NCI-H2107 treated with DMSO at 0.1 percent for 48 hours (cell line): Measurements from ENCODE around the gene QKI.
"Not testable (repeated sequence)": the region's sequence is repeated elsewhere in the genome, so short reads cannot be mapped to it uniquely, and the experiment has no call there.

ENCODE experiments used
- DNase-seq: peaks from one replicate; lab custom pipeline; 2025; ENCODE audit not compliant: unreplicated experiment; lab: John Stamatoyannopoulos, UW

QKI gene

DNA sequence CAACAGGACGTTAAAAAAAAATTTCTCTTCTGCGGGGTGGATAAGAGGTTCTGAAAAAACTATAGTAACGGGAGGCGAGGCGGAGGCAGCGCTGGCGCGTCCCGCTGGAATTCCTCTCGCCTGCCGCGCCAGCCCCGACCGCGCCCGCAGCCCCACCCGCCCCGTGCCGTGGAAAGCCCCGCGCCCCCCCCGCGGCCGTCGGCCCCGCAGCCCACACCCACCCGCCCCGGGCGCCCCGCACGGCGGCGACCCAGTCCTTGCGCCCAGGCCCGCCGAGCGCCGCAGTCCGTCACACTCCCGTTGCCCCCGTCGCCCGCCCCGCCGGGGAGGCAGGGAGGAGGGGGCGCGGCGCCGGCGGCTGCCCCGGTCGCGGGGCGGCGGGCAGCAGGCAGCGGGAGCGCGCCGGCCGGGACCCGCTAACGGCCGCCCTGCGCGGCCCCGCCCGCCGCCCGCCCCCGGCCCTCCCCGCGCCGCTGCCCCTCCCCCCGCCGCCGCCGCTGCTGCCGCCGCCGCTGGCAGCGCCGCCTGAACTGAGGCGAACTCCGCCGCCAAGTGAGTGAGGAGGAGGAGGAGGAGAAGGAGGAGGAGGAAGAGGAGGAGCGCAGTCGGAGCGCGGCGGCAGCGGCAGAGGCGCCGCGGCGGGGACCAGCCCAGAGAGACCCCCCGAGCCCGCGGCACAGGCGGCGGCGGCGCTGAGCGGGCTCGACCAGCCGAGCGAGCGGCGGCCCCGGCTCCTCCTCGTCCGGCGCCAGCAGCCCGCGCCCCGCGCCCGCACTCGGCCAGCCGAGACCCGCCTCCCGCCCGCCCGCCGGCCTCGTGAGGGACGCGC is at the start of gene QKI:
Gene QKI (plus strand): TSS at position 602 of the 829 bp plus-strand sequence. CDS start 476 bp downstream, outside the sequence.
- peak; percentile 18 for DNase-seq

DNA sequence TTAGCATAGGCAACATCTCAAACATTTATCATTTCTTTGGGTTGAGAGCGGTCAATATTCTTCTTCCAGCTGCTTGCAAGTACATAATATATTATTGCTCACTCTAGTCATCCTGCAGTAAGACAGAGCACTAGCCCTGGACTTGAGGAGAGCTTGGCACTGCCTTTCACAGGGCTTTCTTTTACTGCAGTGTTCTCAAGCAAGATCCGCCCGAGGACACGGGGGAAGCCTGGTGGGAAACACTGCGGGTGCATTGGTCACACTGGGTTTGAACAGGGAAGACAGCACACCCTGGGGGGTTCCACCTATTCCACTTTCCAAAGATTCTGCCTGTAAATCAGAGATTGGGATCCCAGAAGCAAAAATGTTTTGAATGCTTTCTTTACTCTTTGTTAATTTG is 48.2 kb upstream of the QKI start:
- no peak for DNase-seq

DNA sequence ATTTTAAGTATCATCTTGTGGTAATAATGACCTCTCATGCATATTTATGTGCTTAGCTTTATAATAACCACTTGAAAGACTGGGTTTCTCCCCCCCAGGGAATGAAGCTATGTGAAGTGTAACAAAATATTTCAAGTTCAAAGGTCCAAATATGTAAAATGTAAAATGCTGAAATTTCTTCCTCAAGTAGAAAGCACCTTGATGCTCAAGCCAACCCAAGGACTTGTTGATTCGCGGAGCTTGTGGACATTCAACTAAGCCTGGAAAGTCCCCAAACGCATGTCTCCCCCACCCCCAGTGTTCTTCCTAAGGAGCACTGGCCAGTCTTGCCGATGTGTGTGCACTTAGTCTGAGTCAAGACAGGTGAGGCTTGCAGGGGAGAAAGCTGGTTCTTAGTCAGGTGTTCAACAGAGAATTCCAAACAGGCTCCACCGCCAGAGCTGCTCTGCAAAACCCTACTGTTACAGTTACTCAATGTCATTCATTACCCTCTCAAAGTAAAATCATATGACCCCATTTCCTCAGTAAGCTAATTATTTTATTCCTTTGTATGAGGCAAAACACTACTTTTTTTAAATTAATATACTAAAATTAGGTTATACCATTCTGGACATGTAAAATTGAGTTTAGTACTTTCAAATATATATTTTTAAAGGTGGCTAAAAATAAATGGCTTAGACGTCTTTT is 46.9 kb upstream of the QKI start:
- no peak for DNase-seq

DNA sequence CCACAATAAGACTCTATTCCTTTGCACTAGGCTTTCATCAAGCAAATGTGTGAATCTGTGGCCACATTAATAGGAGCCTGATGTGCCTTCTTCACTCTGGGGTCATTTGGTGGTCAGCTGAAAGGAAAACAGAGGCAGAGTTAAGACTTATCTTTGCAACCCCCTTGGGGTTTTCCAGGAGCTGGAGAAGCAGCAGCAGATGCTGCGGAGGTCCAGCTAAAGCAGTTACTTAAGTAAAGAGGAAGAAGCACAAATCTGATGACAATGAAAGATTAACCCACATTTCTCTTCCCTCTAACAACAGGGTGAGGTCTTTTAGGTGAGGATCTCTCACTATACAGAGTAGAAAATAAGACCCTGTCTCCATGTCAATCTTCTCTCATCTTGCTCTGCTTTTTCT is 45.4 kb upstream of the QKI start:
- DNase-seq = no peak

DNA sequence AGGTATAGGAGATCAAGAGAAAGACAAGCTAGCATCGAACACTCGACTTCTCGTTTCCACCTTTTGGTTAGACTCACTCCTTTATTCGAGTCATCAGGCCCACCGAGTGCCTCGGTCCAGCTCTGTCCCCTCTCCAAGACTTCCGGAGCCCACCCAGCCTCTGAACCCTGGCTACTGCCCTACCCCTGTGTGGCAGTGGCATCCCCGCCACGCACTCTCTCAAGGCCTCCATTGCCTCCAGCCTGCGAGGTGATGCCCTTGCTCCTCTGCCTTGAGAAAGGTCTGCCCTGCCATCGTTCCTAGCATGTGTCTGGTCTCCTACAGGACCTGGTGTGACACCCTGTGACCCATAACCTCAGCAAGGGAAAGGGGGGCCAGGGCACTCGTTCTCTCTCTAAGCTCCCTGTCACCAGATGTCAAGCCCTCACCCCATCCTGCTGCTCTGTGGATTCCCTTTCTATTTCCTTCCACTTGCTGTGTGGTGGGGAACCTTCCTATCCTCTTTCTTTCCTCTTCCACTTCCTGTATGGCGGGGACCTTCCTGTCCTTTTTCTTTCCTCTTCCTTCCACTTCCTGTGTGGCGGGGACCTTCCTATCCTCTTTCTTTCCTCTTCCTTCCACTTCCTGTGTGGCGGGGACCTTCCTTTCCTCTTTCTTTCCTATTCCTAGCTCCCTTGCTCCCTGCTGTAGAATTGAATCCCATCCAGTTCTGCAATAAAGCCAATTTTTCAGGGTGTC is 44.7 kb upstream of the QKI start:
- DNase-seq = no peak

DNA sequence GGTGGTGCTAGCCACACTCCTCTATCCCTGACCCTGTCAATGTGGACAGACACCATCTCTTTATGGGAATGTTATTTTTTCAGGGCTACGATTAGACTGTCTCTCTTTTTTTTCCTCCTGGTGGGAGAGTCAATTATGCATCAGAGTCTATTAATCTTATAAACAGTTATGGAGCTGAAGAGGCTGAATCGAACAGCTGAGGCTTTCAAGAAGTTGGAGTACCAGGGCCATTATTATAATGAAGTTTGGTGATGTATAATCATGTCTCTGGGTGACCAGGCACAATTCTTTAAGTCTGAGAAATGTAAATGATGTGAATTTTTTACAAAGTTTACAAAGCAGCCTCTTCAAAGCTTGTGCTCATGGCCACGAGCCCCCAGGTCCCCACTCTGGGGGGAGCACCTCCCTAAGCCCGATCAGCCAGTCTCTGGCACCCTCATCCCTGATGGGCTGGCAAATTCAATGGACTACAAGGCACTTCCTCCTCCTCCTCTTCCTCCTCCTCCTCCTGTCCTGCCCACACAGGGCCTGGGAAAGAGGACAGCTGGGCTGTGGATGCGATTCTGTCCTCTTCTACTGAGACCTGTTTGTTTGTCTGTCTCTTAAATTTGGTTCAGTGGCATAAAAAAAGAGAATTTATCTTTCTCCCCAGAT is 43.9 kb upstream of the QKI start:
- DNase-seq = no peak

DNA sequence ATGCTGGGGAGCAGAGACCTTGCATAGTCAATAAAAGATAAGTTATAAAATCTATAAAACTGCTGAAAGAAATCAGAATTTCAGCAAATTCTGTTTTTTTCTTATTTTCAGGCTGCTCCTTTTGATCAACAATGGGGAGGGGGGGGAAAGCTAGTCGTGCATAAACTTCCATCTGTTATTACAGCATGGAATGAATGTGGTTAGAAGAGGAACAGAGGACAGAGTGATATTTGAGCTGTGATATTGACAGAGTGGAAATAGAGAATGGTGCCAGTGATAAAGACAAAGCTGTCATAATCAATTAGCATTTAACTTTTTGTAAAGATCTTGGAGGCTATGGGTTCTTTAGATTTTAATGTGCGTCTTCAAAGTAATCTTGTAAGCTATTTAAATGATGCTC is 43.4 kb upstream of the QKI start:
- no peak for DNase-seq

DNA sequence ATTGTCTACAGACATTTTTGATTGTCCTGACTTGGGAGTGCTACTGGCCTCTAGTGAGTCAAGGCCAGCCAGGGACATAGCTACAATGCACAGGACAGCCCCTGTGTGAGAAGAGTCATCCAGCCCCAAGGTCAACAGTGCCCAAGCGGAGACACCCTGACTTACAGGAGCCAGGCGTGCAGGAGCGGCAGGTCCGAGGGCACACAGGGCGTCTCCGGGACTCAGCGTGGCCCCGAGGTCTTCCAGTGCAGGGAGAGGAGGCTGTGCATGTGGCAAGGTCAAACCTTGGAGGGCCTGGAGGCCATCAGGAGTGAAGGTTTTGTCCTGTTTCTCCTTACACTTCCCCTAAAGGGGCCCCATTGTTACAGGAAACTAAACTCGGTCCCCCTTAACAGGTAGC is 41.3 kb upstream of the QKI start:
- no peak for DNase-seq

DNA sequence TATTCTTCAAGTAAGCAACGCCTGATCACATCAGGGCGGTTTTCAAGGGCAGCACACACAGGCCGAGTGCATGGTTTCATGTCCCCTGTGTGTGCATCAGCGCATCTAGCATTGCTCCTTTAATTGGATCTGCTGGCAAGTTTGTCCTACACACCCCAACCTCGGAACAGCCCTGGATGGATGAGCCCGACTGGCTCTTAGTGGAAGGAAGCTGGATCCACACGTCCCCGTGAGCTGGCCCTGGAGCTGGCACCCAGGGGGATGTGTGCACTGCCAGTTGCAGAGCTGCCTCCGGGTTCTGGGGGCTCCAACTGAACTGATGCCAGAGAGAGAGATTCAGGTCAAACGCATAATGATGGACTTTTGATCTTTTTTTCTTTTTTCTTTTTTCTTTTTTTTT is 39.2 kb upstream of the QKI start:
- DNase-seq = no peak

DNA sequence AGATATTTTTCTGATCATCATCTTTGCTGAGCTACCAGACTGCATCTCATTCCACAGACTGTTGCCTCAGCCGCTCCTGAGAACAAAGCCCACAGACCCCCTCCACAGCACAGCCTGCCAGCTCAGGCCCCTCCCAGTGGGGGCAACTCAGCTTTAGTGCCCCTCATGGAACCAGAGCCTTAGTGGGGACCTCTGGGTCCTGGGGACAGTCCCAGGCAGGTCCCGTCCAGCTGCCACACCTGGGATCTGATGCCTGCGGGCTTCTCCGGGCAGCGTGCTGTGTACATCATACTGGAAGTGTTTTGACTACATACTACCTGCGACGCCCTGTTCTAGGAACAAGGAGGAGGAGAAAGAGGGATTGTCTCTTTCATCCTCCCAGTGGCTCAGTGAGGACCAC is 38.3 kb upstream of the QKI start:
- no peak for DNase-seq

DNA sequence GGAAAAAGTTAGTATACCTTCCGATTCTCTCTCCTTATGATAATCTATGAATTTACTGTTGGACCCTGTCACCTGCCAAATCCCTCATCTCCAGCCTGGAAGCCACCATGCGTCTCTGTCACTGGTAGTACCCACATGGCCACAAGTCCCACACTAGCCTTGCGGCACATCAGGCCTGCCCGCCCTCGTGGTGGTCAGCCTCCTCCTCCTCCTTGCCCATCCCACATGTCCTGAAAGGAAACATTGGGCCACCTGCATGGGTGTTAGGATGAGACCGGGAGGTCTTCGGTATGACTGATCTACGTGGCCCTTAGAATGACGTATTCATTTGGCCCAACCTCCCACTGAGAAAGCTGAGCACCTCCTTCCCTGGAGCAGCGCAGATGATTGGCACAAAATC is 37.0 kb upstream of the QKI start:
- DNase-seq = no peak

DNA sequence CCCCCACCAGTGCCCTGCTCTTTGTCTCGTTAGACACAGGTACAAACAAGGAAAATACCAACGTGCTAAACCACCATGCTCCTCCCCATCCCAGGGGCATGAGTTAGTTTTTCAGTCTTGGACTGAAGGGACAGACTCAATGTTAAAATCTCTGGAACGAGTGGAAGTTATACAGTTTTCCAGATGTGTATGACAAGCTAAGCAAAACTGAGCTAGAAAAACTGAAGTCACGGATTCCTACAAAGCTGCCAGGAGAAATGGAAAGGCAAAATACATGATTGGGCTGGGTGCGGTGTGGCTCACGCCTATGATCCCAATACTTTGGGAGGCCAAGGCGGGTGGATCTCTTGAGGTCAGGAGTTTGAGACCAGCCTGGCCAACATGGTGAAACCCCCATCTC is 34.3 kb upstream of the QKI start:
- no peak for DNase-seq

DNA sequence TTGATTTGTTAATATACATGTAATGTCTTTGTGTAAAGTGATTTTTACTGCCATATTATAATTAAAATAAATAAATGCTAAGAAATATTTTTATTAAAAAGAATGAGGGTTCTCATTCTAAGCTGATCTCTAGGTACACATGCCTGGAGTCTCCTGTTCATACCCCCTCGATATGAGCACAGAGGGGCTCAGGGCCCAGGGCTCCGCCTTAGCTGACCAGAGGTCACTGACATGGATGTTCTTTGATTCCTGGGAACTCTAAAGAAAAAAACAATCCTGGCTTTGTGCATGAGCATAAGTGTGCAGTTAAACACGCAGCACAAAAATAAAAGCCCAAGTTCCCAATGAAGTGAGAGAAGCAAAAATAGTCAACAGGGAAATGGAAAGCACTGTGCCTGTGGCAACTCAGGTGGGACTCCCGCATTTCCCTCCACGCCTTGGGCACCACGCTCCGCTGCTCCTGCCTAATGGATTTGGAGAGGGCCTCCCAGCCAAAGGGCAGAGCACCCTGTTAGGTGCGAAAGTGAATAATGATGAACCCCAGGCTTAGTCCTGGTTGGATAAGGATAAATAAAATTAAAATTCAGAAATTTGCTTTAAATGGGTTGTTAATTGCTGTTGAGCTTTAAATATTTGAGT is 33.3 kb upstream of the QKI start:
- no peak for DNase-seq

DNA sequence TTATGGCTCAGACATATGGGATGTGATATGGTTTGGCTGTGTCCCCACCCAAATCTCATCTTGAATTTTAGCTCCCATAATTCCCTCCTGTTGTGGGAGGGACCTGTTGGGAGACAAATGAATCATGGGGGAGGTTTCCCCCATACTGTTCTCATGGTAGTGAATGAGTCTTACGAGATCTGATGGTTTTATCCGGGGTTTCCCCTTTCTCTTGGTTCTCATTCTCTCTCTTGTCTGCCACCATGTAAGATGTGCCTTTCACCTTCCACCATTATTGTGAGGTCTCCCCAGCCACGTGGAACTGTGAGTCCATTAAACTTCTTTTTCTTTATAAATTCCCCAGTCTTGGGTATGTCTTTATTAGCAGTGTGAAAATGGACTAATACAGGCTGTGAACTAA is 31.1 kb upstream of the QKI start:
- not testable (repeated sequence) for DNase-seq

DNA sequence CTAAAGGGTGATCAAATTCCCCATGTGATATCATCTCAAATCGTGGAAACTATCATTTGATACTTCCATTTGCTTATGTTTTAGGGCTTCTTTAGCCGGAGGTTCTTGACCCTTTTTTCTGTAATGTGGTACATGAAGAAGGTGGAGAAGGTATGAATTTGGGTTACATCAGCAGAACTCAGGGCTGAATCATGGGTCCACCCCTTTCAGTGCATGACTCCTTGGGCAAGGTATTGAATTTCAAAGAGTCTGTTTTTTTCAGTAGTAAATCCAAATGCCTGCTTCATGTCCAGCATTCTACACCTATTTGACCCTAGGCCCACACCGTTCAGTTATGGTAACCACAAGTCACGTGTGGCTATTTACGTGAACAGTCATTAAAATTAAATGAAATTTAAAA is 30.6 kb upstream of the QKI start:
- DNase-seq = no peak

DNA sequence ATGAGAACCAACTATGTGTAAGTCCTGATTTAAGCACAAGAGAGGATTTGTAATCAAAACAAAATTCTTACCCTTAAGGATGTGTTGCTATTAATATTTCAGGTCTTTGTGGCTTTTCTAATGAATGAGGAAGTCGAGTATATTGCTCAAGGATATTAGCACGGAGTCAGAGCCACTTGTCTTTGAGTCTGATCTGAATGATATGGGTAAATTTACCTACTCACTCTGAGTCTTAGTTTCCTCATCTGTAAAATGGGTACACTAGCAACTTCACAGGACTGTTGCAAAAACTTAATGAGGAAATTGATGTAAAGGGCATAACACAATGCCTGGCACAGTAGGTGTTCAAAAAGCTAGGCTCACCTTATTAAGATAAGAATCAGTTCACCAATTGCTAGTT is 30.0 kb upstream of the QKI start:
- no peak for DNase-seq

DNA sequence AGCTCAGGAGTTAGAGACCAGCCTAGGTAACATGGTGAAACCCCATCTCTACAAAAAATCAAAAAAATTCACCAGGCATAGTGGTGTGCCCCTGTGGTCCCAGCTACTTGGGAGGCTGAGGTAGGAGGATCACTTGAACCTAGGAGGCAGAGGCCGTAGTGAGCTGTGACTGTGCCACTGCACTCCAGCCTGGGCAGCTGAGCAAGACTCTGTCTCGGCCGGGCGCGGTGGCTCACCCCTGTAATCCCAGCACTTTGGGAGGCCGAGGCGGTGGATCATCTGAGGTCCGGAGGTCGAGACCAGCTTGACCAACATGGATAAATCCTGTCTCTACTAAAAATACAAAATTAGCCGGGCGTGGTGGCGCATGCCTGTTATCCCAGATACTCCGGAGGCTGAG is 29.0 kb upstream of the QKI start:
- not testable (repeated sequence) for DNase-seq

DNA sequence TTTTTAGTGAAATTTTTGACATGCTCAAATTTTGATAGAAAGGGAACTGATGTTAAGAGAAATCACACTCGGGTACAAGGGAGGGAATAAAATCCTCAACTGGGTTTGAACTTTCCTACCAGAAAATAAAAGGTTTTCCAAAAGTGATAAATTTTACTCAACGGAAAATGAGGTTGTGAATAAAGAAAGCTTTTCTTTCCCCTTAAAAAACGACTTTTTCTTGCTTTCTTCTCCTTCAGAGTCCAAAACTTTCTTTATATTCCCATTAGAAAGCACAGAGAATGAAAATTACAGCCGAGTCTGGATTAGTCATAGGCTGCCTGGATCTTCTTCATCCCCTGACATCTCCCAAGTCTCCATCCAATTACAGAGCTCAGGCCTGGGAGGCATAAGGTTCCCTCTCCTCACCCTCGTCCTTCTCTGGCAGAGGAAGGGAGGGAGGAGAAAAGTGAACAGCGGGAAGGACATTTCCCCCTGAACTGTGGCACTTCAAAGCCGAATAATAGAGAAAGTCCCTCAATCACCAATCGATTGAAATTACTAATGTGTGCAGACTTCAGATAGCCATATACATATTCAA is 28.1 kb upstream of the QKI start:
- DNase-seq = no peak

DNA sequence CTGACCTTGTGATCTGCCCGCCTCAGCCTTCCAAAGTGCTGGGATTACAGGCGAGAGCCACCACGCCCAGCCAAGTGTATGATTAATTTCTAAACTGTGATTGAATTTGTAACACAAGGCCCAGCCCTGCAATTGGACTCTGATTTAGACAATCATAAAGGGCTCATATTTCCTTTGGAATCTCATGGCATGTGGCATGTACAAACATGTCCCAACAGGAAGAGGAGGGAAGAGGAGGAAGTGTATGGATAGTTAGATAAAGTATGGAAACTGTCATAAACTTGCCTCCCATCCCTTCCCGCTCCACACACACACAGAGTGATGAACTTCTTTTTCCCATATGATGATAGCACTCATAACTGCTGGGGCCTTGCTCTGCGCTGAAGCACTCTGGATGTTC is 27.2 kb upstream of the QKI start:
- no peak for DNase-seq

DNA sequence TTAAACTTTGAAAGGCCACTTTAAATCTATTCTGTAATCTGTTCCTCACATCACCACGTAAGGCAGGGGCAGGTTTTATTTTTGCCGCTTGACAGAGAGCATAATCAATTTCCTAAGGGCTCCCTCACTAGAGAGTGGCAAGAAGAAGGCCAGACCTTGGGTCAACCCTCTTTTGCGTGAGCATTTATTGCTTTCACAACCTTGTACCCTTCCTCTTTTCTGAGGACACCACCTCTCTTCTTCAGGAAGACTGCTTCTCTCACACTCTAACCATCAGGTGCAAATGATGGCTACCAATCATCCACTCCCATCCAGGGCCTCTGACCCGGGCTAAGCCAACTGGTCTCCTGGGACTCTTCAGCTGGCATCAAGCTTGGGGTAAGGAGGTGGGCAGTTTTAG is 25.2 kb upstream of the QKI start:
- DNase-seq = no peak

DNA sequence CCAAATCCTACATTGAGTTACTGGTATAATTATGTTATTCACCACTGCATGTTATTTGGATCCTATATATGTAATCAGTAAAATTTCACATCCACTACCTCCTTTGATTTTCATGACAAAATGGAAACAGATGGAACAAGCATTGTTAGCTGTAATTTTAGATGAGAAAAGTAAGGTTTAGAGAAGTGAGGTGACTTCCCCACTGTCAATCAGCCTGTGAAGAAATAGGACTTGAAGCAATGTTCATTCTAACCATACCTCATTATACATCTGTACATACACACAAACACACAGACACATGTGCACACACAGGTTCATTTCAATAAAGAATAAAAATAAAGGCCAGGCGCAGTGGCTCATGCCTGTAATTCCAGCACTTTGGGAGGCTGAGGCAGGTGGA is 23.7 kb upstream of the QKI start:
- DNase-seq = no peak
